HG03439 (cell line): Measurements from ENCODE around the gene EHHADH.

Experiments
- ATAC-seq: cut with Tn5 transposase; IDR thresholded peaks from one replicate; pipeline ENCODE4 v1.9.1; 2021; ENCODE audit warnings: mild to moderate bottlenecking, moderate library complexity; ENCODE audit not compliant: unreplicated experiment

Gene EHHADH

GRCh38 chr3:185151101-185151963, 102.5 kb downstream of the EHHADH start:
- ATAC-seq, result no peak

DNA sequence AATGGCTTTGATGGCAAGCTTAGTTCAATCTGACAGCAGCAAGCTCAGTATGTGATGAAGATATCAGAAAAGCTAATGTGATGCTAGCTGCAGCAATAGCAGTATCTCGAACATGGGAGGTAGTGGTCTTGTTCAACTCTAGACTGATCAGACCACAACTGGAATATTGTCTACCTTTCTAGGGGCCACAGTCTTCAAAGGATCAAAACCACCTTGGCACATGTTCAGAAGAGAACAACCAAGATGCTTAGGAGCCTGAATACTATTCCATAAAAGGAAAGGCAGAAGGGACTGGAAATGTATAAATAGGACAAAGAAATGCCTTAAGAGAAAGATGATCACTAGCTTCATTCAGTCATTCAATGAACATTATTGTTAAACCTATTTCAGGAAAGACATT, 103.3 kb downstream of the EHHADH start:
- ATAC-seq, result no peak

DNA sequence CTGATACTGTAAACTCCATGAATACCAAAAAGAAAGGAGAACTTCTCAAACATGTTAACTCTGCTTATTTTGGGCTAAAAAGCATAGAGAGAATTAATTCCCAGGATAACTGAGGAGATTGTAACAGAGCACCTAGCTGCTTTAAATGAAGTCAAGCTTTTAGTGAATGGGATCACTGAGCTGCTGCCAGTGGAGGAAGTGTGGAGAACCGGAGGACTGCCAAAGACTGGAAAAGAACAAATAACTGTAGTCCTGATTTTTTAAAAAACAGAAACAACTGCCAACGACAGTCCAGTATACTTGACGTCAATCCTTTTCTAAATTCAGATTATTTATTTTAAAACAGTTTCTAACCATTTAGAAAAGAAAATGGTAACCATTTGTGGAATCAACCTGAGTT, 104.3 kb downstream of the EHHADH start:
- no peak for ATAC-seq

DNA sequence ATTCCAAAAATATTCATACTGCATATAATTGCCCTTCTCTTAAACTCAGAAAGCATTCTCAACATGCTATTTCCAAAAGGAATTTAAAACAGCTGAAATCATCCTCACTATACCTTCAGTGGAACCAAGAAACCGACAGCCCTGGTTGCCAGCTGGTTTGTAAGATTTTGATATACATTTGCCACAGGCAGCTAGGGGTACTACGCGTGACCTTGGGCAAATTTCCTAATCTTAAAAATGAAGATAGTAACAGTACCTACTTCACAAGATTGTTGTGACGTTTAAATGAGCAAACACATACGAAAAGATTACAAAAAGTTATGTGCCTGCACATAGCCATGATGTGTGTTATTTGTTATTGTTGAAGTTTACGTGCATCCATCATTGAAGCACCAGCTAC, 108.3 kb downstream of the EHHADH start:
- ATAC-seq, result no peak

GRCh38 chr3:185144784-185145183, 109.1 kb downstream of the EHHADH start:
- no peak for ATAC-seq
